DMS 273 (cell line): ENCODE data around the gene COL25A1.

Source experiments
- DNase-seq: peaks from one replicate; lab custom pipeline; 2025; ENCODE audit not compliant: unreplicated experiment; lab: John Stamatoyannopoulos, UW

COL25A1 gene

GRCh38 chr4:108831291-108831690, 471.2 kb downstream of the COL25A1 start:
- DNase-seq = no peak

- DNase-seq = peak; percentile 87
Measured at GRCh38 chr4:108830509-108831244, 471.8 kb downstream of the COL25A1 start.

GRCh38 chr4:108829966-108830492, 472.4 kb downstream of the COL25A1 start:
- DNase-seq = no peak

GRCh38 chr4:108828620-108829019, 473.8 kb downstream of the COL25A1 start:
- peak; percentile 55 for DNase-seq

GRCh38 chr4:108825737-108826136, 476.7 kb downstream of the COL25A1 start:
- no peak for DNase-seq

GRCh38 chr4:108821351-108821930, 481.0 kb downstream of the COL25A1 start:
- DNase-seq = no peak

- DNase-seq = no peak
Measured at GRCh38 chr4:108820492-108821350, 481.7 kb downstream of the COL25A1 start.

GRCh38 chr4:108814326-108814725, 488.1 kb downstream of the COL25A1 start:
- no peak for DNase-seq

GRCh38 chr4:108813261-108813660, 489.2 kb downstream of the COL25A1 start:
- no peak for DNase-seq

- no peak for DNase-seq
Measured at GRCh38 chr4:108811486-108811885, 491.0 kb downstream of the COL25A1 start.

GRCh38 chr4:108810087-108810486, 492.4 kb downstream of the COL25A1 start:
- DNase-seq = no peak

- no peak for DNase-seq
Measured at GRCh38 chr4:108804648-108805273, 497.7 kb downstream of the COL25A1 start.

- no peak for DNase-seq
Measured at GRCh38 chr4:108799306-108799705, 503.2 kb downstream of the COL25A1 start.

- no peak for DNase-seq
Measured at GRCh38 chr4:108796173-108796572, 506.3 kb downstream of the COL25A1 start.

- no peak for DNase-seq
Measured at GRCh38 chr4:108795733-108796132, 506.7 kb downstream of the COL25A1 start.

GRCh38 chr4:108794136-108794535, 508.3 kb downstream of the COL25A1 start:
- DNase-seq = no peak

- DNase-seq = no peak
Measured at GRCh38 chr4:108793415-108793814, 509.0 kb downstream of the COL25A1 start.

GRCh38 chr4:108788731-108789130, 513.7 kb downstream of the COL25A1 start:
- no peak for DNase-seq

- no peak for DNase-seq
Measured at GRCh38 chr4:108787724-108788123, 514.7 kb downstream of the COL25A1 start.

GRCh38 chr4:108787106-108787505, 515.4 kb downstream of the COL25A1 start:
- DNase-seq = no peak

GRCh38 chr4:108786351-108786750, 516.1 kb downstream of the COL25A1 start:
- no peak for DNase-seq
